ENCODE measurements around the gene IMMP2L. TPM values are rescaled to one million over a fixed set of nuclear protein-coding genes. Genes with fewer than 3 reads are reported as not detected.

The IMMP2L gene
- polyA plus RNA-seq, 2 of the 4 experiments (the other 2 are of a cell fraction): 16.1 to 23.8 TPM

DNA sequence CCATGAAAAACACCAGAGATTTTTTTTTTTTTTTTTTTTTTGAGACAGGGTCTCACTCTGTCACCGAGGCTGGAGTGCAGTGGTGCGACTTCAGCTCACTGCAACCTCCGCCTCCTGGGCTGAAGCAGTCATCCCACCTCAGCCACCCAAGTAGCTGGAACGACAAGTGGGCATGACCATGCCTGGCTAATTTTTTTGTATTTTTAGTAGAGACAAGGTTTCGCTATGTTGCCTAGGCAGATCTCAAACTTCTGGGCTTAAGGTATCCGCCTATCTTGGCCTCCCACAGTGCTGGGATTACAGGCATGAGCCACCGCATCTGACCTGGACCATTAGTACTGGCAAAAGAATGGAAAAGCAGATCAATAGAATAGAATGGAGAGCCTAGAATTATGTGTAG, 530.4 kb downstream of the IMMP2L start:
- TF ChIP-seq FOSB (CRISPR knock-in tag; IDR thresholded peaks at IDR 0.05): no peak
- no peak for TF ChIP-seq JUNB (IDR thresholded peaks at IDR 0.05)
- TF ChIP-seq MAFK (IDR thresholded peaks at IDR 0.05; ENCODE audit: partially characterized antibody): no peak
- TF ChIP-seq SREBF2 (IDR thresholded peaks at IDR 0.05): no peak
- no peak for TF ChIP-seq HEYL (CRISPR knock-in tag; IDR thresholded peaks at IDR 0.05)
- no peak for TF ChIP-seq KDM1A (IDR thresholded peaks at IDR 0.05; ENCODE audit: low read depth)
- no peak for TF ChIP-seq ATOH8 (CRISPR knock-in tag; IDR thresholded peaks at IDR 0.05; ENCODE audit: low read depth)
- no peak for TF ChIP-seq CBX8 (IDR thresholded peaks at IDR 0.05)
- no peak for TF ChIP-seq JUN (IDR thresholded peaks at IDR 0.05)
- no peak for TF ChIP-seq EHF (CRISPR knock-in tag; IDR thresholded peaks at IDR 0.05)
- no peak for TF ChIP-seq FOSL2 (IDR thresholded peaks at IDR 0.05)
- TF ChIP-seq FOSL2 (CRISPR knock-in tag; IDR thresholded peaks at IDR 0.05): no peak
- no peak for TF ChIP-seq RARB (CRISPR knock-in tag; IDR thresholded peaks at IDR 0.05)
- no peak for TF ChIP-seq REST (IDR thresholded peaks at IDR 0.05)
- no peak for TF ChIP-seq NR3C1 (IDR thresholded peaks at IDR 0.05)
- H3K27ac ChIP-seq: no peak overlapping the region
- CTCF ChIA-PET: interaction anchor here (0.6 kb wide), 1 partner anchor 957 kb away, joined by 3 read pairs; no protein-coding TSS in a partner anchor

DNA sequence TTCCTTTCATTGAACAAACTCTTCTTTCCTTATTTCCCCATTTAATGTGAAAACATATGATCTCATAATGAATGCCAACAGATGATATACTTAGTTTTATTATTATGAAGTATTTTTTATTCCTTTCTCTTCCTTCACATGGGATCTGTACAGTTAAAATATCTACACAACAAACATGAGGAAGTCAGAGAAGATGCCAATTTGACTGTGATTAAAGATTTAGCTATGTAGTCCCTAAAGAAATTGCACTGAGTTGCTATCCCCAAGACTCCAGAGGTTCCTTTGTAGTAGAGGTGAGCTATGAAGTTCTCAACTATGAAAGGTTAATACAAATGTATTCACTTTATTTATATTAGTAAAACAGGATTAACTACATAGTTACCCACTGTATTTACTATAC, 532.0 kb downstream of the IMMP2L start:
- Histone ChIP-seq H3K4me3 (no peak overlapping the region), H3K27ac (no peak overlapping the region), H3K9me3 (no peaks in the 10 kb centered on the region), H3K4me2 (no peak overlapping the region), H3K4me1 (peaks cover 9% of the 10 kb centered on the region; the same call in 1 of the 3 replicates)
- no peak for FAIRE-seq
- ATAC-seq: no peak
- ChIA-PET POLR2A (no interaction called here), CTCF (no interaction called here)
- no peak for DNase-seq (ENCODE audit: low read depth in 1 of 2, low spot score in 1 of 2)
- TF ChIP-seq TFCP2L1 (CRISPR knock-in tag; IDR thresholded peaks at IDR 0.05) (no peak), RFX5 (IDR thresholded peaks at IDR 0.05) (no peak), CBX2 (IDR thresholded peaks at IDR 0.05; ENCODE audit: borderline replicate concordance, low read depth) (no peak), CTCF (IDR thresholded peaks at IDR 0.05) (no peak), EHMT2 (IDR thresholded peaks at IDR 0.05; ENCODE audit: low read depth) (no peak), CHD4 (IDR thresholded peaks at IDR 0.05; ENCODE audit: borderline replicate concordance) (no peak), GATA3 (IDR thresholded peaks at IDR 0.05; ENCODE audit: borderline replicate concordance) (no peak), ATOH8 (CRISPR knock-in tag; IDR thresholded peaks at IDR 0.05; ENCODE audit: low read depth) (no peak), JUNB (IDR thresholded peaks at IDR 0.05) (no peak), HMGXB4 (CRISPR knock-in tag; IDR thresholded peaks at IDR 0.05; ENCODE audit: borderline replicate concordance) (no peak), EHF (CRISPR knock-in tag; IDR thresholded peaks at IDR 0.05) (no peak), FOSL2 (IDR thresholded peaks at IDR 0.05) (no peak), FOSL2 (CRISPR knock-in tag; IDR thresholded peaks at IDR 0.05) (no peak), RNF2 (IDR thresholded peaks at IDR 0.05; ENCODE audit: borderline replicate concordance, low read depth) (no peak)
- TF ChIP-seq, protein P1, sequence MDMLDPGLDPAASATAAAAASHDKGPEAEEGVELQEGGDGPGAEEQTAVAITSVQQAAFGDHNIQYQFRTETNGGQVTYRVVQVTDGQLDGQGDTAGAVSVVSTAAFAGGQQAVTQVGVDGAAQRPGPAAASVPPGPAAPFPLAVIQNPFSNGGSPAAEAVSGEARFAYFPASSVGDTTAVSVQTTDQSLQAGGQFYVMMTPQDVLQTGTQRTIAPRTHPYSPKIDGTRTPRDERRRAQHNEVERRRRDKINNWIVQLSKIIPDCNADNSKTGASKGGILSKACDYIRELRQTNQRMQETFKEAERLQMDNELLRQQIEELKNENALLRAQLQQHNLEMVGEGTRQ (IDR thresholded peaks at IDR 0.05): no peak
- TF ChIP-seq, protein P2, sequence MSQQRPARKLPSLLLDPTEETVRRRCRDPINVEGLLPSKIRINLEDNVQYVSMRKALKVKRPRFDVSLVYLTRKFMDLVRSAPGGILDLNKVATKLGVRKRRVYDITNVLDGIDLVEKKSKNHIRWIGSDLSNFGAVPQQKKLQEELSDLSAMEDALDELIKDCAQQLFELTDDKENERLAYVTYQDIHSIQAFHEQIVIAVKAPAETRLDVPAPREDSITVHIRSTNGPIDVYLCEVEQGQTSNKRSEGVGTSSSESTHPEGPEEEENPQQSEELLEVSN (IDR thresholded peaks at IDR 0.05; ENCODE audit: borderline replicate concordance, low read depth): no peak
- TF ChIP-seq, protein P3, sequence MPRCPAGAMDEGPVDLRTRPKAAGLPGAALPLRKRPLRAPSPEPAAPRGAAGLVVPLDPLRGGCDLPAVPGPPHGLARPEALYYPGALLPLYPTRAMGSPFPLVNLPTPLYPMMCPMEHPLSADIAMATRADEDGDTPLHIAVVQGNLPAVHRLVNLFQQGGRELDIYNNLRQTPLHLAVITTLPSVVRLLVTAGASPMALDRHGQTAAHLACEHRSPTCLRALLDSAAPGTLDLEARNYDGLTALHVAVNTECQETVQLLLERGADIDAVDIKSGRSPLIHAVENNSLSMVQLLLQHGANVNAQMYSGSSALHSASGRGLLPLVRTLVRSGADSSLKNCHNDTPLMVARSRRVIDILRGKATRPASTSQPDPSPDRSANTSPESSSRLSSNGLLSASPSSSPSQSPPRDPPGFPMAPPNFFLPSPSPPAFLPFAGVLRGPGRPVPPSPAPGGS (IDR thresholded peaks at IDR 0.05): no peak

More for the DNA sequence above, 530.4 kb downstream of the IMMP2L start:
- Histone ChIP-seq H3K4me2 (no peak overlapping the region), H3K4me1 (peaks cover 9% of the 10 kb centered on the region; the same call in 1 of the 3 replicates), H3K9me3 (no peaks in the 10 kb centered on the region), H3K4me3 (no peak overlapping the region)
- POLR2A ChIA-PET: no interaction called here
- FAIRE-seq (no peak), DNase-seq (ENCODE audit: low read depth in 1 of 2, low spot score in 1 of 2) (no peak), ATAC-seq (no peak)
- WGBS (ENCODE audit: missing lambda C conversion rate): 84% methylated on average over 7 of the region's 7 CpGs

Measured in A549 (cell line).